ENCODE results near the gene WNK1.

The WNK1 gene

DNA sequence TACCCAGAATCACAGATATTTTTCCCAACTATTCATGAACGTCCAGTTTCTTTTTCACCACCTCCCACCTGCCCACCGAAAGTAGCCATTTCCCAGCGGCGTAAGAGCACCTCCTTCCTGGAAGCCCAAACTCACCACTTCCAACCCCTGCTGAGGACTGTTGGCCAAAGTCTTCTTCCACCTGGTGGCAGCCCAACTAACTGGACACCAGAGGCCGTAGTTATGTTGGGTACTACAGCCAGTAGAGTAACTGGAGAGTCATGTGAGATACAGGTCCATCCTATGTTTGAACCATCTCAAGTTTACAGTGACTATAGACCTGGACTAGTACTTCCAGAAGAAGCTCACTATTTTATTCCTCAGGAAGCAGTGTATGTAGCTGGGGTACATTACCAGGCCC is 115.5 kb downstream of the WNK1 start:
- DNase-seq: no peak

DNA sequence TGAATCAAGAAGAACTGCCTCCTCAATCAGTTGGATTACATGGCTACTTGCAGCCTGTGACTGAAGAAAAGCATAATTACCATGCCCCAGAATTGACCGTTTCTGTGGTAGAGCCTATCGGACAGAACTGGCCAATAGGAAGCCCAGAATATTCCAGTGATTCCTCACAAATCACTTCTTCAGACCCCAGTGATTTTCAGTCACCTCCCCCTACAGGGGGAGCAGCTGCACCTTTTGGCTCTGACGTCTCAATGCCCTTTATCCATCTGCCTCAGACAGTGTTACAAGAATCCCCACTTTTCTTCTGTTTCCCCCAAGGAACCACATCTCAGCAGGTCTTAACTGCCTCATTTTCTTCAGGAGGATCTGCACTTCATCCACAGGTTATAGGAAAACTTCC is 116.3 kb downstream of the WNK1 start:
- DNase-seq: no peak

- no peak for DNase-seq
Observed at GRCh38 chr12:870378-870777, 118.0 kb downstream of the WNK1 start.

GRCh38 chr12:873954-874353 is 121.6 kb downstream of the WNK1 start:
- DNase-seq: no peak

- no peak for DNase-seq
Observed at GRCh38 chr12:879641-880040, 127.3 kb downstream of the WNK1 start.

DNA sequence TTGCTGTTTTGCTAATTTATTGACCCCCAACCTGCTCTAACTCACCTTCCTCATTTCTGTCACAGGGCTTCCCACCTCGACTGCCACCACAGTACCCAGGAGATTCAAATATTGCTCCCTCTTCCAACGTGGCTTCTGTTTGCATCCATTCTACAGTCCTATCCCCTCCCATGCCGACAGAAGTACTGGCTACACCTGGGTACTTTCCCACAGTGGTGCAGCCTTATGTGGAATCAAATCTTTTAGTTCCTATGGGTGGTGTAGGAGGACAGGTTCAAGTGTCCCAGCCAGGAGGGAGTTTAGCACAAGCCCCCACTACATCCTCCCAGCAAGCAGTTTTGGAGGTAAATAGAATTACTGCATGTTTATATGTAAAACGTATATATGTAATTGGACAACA is 128.3 kb downstream of the WNK1 start:
- no peak for DNase-seq

DNA sequence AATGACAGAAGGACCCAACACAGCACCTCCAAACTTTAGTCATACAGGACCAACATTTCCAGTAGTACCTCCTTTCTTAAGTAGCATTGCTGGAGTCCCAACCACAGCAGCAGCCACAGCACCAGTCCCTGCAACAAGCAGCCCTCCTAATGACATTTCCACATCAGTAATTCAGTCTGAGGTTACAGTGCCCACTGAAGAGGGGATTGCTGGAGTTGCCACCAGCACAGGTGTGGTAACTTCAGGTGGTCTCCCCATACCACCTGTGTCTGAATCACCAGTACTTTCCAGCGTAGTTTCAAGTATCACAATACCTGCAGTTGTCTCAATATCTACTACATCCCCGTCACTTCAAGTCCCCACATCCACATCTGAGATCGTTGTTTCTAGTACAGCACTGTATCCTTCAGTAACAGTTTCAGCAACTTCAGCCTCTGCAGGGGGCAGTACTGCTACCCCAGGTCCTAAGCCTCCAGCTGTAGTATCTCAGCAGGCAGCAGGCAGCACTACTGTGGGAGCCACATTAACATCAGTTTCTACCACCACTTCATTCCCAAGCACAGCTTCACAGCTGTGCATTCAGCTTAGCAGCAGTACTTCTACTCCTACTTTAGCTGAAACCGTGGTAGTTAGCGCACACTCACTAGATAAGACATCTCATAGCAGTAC is 132.5 kb downstream of the WNK1 start:
- DNase-seq: no peak

DNA sequence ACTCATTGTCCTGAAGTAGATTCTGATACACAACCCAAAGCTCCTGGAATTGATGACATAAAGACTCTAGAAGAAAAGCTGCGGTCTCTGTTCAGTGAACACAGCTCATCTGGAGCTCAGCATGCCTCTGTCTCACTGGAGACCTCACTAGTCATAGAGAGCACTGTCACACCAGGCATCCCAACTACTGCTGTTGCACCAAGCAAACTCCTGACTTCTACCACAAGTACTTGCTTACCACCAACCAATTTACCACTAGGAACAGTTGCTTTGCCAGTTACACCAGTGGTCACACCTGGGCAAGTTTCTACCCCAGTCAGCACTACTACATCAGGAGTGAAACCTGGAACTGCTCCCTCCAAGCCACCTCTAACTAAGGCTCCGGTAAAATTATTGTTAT is 133.3 kb downstream of the WNK1 start:
- no peak for DNase-seq

DNA sequence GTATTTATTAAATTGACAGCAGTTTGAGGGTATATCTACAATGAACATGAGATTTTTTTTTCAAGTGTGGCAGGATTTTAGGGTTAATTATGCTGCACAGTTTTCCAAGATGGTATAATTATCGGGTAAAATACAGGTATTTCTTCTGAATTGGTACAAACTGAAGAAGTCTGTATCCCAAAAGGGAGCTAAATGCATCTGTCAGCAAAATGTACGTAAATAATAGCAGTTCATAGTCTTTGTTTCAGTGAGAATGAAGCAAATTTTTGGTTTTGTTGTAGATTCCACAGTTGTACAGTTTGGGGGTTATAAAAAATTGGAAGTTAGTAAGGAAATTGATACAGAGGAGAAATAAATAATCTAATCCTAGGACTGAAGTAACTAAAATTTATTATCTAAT is 133.8 kb downstream of the WNK1 start:
- DNase-seq: no peak

GRCh38 chr12:894226-894625 is 141.8 kb downstream of the WNK1 start:
- DNase-seq: no peak

GRCh38 chr12:896031-896430 is 143.7 kb downstream of the WNK1 start:
- no peak for DNase-seq

- DNase-seq: no peak
Observed at GRCh38 chr12:897386-897785, 145.0 kb downstream of the WNK1 start.

- DNase-seq: no peak
Observed at GRCh38 chr12:902581-902980, 150.2 kb downstream of the WNK1 start.

GRCh38 chr12:903055-903454 is 150.7 kb downstream of the WNK1 start:
- no peak for DNase-seq

- DNase-seq: no peak
Observed at GRCh38 chr12:904010-904414, 151.6 kb downstream of the WNK1 start.

DNA sequence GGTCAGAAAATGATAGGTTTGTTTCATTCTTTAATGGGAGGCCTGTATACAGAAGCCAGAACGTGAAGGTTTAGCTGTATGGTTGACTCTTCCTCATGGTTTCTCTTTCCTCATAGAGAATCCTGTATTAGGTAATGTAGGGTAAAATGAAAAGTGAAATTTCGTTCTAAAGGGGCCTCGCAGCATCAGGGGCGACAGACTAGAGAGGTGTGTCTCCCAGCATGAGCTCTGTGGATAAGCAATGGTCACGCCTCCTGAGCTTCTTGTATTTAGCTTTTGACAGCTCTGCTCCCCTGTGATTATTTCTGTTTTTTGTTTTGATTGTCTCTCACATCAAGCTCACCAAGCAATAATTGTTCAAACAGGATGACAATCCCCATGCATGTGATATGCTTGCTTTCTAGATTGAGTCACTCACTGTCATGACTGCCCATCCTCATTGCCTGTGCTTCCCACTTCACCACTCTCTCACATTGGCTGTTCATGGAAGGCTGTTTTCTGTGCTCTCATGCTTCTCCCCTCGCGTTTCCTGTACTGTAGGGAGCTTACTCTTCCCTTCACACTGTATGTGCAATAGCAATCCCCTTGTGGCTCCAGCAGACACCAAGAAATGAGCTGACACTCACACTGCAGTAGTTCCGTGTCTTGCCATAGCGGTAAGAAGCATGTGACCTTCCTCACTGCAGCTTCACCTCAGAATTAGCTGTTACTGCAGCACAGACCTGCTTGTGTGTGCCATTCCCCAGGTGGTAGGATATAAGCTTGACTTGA is 153.1 kb downstream of the WNK1 start:
- no peak for DNase-seq

- DNase-seq: no peak
Observed at GRCh38 chr12:906062-906585, 153.7 kb downstream of the WNK1 start.

- DNase-seq: no peak
Observed at GRCh38 chr12:907413-908185, 155.2 kb downstream of the WNK1 start.

DNA sequence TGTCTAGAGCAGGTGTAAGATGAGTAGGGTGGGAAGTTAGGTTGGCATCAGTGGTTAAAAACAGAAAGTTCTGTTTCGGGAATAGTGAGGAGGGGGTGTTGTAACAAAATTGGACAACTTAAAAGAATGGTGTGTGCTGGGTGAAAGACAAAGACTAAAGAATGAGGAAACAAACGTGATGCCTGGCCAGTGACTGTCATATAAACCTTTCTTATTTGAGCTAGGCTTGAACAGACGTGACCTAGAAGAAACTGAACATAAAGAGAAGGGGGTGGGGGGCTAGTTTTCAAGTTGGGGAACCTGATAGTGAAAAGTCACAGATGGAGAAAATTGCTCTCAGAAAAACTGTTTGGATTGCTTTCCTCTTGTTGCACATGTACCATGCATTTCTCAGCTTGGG is 157.5 kb downstream of the WNK1 start:
- DNase-seq: no peak

DNA sequence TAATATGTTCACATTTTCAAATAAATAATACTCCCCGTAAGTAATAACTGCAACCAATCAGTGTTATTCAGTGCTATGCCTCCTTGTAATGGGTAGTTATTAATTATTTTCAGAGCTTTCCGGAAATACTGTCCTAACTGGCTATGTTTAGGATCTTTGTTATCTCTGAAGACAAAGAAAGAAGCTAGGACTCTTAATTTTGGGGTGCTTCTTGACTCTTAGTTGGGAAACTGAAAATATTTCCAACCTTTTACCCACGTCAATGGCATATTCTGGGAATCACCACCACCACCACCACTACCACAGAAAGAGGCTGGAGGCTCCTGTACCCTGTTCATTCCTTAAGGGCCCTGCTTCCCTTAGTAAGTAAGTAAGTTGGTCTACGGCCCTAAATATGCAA is 158.0 kb downstream of the WNK1 start:
- no peak for DNase-seq

DNA sequence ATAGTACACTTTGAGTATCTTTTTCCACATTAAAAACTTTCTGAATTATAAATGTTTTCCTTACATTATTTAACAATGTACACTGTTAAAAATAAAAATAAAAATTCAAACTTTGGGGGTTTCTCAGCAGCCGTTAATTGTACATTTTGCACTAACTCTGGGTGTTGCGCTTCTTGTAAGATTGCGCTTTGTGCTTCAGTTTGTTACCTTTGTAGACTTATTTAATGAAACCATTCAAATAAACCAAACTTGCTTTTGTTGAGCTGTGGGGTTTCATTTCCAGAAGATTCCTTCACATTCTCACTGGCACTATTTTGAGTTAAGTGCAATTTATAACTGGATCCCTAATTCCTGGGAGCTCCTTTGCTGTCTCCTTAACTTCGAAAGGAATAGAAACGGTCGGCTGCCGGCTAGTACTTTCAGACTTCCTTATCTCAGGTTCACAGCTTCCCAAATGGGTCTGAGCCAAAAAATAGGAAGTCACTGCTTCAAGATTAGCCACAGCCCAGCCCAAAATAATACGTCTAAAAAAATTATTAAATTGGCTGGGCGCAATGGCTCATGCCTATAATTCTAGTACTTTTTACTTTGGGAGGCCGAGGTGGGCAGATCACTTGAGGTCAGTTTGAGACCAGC is 158.9 kb downstream of the WNK1 start:
- DNase-seq: no peak

- DNase-seq: no peak
Observed at GRCh38 chr12:912466-913235, 160.3 kb downstream of the WNK1 start.
